ENCODE data around the gene LIMS1. TPM values are rescaled to one million over a fixed set of nuclear protein-coding genes. Genes with fewer than 3 reads are reported as not detected.

The LIMS1 gene
- total RNA-seq, 3 donors from 2014 or later: 24.4 to 65.4 (median 31.2) TPM

DNA sequence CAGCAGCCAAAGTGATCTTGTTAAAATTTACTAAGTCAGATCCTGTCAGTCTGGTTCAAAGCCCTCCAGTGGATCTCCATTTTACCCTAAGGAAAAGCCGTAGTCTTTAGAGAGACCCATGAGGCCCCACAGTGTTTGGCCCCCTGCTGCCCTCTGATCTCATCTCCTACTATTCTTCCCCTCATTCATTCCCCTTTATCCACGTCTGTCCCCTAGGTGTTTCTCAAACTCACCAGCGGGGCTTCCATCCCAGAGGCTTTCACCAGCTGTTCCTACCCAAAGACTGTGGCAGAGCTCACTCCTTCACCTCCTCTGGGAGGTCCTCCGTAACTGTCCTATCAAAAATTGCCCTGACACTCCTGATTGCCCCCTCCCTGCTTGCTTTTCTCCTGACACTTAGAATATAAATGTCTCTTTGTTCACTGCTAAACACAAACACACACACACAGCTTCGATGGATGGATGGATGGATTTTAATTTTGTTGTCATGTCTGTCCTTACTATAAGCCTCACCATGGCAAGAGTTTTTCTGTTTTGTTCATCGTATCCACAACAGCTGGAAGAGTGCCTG, 26.1 kb downstream of the LIMS1 start:
- ATAC-seq: no peak
- TF ChIP-seq, protein P1, sequence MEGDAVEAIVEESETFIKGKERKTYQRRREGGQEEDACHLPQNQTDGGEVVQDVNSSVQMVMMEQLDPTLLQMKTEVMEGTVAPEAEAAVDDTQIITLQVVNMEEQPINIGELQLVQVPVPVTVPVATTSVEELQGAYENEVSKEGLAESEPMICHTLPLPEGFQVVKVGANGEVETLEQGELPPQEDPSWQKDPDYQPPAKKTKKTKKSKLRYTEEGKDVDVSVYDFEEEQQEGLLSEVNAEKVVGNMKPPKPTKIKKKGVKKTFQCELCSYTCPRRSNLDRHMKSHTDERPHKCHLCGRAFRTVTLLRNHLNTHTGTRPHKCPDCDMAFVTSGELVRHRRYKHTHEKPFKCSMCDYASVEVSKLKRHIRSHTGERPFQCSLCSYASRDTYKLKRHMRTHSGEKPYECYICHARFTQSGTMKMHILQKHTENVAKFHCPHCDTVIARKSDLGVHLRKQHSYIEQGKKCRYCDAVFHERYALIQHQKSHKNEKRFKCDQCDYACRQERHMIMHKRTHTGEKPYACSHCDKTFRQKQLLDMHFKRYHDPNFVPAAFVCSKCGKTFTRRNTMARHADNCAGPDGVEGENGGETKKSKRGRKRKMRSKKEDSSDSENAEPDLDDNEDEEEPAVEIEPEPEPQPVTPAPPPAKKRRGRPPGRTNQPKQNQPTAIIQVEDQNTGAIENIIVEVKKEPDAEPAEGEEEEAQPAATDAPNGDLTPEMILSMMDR (IDR thresholded peaks at IDR 0.05): no peak
- intact Hi-C loops (cut with DNase I, micrococcal nuclease): no loop called here
- Histone ChIP-seq H3K4me3 (no peak overlapping the region), H3K9me3 (no peaks in the 10 kb centered on the region), H3K36me3 (ENCODE audit: low read depth) (no peaks in the 10 kb centered on the region), H3K4me1 (ENCODE audit: low read depth) (no peaks in the 10 kb centered on the region)
- DNase-seq: no peak

DNA sequence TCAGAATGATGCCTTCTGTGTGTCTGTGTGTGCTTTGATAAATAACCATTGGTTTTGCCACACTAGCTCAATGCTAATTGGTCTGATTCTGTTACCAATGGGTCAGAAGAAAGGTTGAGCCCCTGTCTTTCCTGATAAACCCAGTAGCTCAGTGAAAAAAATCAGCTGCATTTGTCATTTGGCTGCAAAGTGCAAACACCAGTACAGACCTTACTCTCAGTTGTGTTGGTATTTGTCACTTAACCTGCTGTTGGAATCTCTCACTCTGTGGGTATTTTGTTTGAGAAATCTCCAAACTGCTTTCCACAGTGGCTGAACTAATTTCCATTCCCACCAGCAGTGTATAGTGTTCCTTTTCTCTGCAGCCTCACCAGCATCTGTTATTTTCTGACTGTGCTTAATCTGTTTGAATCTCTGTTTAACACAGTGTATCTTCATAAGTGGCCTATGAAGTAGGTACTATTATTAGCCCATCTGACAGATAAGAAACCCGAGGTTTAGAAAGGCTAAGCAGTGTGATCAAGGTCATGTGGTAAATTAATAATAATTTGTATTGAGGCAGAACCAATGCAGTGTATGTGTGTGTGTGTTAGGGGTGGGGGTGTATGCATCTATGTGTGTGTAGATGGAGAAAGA, 26.7 kb downstream of the LIMS1 start:
- no peak for ATAC-seq
- H3K4me1 ChIP-seq (ENCODE audit: low read depth): no peaks in the 10 kb centered on the region
- intact Hi-C loops (cut with DNase I, micrococcal nuclease): no loop called here

DNA sequence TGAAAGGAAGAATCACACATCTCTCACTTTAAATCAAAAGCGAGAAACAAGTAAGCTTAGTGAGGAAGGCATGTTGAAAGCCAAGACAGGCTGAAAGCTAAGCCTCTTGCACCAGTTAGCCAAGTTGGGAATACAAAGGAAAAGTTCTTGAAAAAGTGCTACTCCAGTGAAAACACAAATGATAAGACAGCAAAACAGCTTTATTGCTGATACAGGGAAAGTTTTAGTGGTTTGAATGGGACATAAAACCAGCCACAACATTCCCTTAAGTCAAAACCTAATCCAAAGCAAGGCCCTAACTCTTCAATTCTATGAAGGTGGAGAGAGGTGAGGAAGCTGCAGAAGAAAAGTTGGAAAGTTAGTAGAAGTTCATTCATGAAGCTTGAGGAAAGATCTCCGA, 28.0 kb downstream of the LIMS1 start:
- Histone ChIP-seq H3K9me3 (no peaks in the 10 kb centered on the region), H3K4me3 (no peak overlapping the region), H3K36me3 (ENCODE audit: low read depth) (no peaks in the 10 kb centered on the region), H3K4me1 (ENCODE audit: low read depth) (no peaks in the 10 kb centered on the region)
- ATAC-seq: no peak
- no peak for DNase-seq
- intact Hi-C loops (cut with DNase I, micrococcal nuclease): no loop called here
- TF ChIP-seq, protein P1 (IDR thresholded peaks at IDR 0.05): no peak

More for the DNA sequence above, 26.7 kb downstream of the LIMS1 start:
- TF ChIP-seq, protein P1 (IDR thresholded peaks at IDR 0.05): no peak
- no peak overlapping the region for H3K4me3 ChIP-seq
- DNase-seq: no peak
- no peaks in the 10 kb centered on the region for H3K36me3 ChIP-seq (ENCODE audit: low read depth)
- H3K9me3 ChIP-seq: no peaks in the 10 kb centered on the region

DNA sequence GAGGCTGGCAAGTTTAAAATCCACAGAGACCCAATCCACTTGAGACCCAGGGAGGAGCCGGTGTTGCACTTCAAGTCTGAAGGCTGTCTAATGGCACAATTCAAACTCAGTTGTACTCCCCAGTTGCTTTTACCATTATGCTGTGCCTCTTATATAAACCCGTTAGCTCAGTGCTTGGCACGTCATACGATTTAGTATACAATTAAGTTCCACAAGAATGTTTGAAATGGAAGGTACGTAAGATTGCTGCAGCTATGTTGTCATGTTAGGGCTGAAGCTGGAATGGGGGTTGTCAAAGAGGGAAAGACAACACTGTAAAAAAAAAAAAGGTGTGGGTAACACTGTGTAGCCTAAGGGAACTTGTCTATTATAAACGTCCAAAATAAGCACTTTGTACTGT, 30.2 kb downstream of the LIMS1 start:
- intact Hi-C loops (cut with DNase I, micrococcal nuclease): no loop called here
- Histone ChIP-seq H3K4me3 (no peak overlapping the region), H3K9me3 (no peaks in the 10 kb centered on the region), H3K36me3 (ENCODE audit: low read depth) (no peaks in the 10 kb centered on the region), H3K4me1 (ENCODE audit: low read depth) (no peaks in the 10 kb centered on the region)
- DNase-seq (no peak), ATAC-seq (no peak)
- TF ChIP-seq, protein P1 (IDR thresholded peaks at IDR 0.05): no peak

DNA sequence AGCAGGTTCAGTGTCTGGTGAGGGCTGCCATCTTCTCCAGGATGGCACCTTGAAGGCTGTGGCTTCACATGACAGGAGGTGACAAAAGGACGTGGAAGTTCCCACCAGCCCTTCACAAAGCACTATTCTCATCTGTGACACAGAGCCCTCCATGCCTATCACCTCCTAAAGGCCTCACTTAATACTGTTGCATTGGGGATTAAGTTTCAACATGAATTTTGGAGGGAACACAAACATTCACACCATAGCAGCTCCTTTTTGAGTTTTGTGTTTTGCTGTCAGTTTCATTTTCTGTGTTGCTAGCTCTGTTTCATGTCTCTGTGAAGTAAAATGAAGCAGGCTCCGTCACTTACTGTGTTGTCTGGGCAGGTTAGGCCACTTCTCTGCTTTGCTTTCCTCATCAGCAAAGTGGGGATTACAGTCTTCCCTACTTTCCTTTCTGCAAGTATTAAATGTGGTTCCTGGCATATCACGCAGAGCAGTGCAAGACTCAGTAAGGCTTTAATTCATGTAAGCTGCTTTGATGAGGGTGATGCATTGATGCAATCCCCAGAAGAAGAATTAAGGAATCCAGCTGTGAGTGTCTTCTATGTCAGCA, 31.6 kb downstream of the LIMS1 start:
- no peak for DNase-seq
- TF ChIP-seq, protein P1 (IDR thresholded peaks at IDR 0.05): no peak
- Histone ChIP-seq H3K9me3 (no peaks in the 10 kb centered on the region), H3K4me3 (no peak overlapping the region), H3K36me3 (ENCODE audit: low read depth) (no peaks in the 10 kb centered on the region), H3K4me1 (ENCODE audit: low read depth) (no peaks in the 10 kb centered on the region)
- no peak for ATAC-seq
- intact Hi-C loops (cut with DNase I, micrococcal nuclease): no loop called here

Data from mucosa of descending colon (tissue), 3 donors.